Mesenchymal stem cell (in vitro differentiated cells and primary cell): ENCODE results near the gene NOP58. TPM values are rescaled to one million over a fixed set of nuclear protein-coding genes. Genes with fewer than 3 reads are reported as not detected.

Experiments
- DNase-seq: peaks from one replicate; pipeline ENCODE4 v3.0.0-alpha.2; 2013
- H2AFZ ChIP-seq: one replicate; pipeline ENCODE4 v1.6.1; 2013; ENCODE audit warnings: low read depth, mild to moderate bottlenecking, control low read depth, inconsistent platforms, low read length, moderate library complexity
- H2AK5ac ChIP-seq: 2 replicates; pipeline ENCODE4 v1.6.1; 2013; ENCODE audit warnings: low read length, moderate library complexity, mild to moderate bottlenecking, inconsistent platforms; ENCODE audit not compliant: severe bottlenecking
- H2BK120ac ChIP-seq: one replicate; pipeline ENCODE4 v1.6.1; 2013; ENCODE audit warnings: low read depth, mild to moderate bottlenecking, inconsistent platforms, low read length, moderate library complexity
- H2BK12ac ChIP-seq, 2 experiments: one replicate each; pipeline ENCODE4 v1.6.1; 2013; ENCODE audit warnings: inconsistent platforms in 2 of 2, low read length in 2 of 2, mild to moderate bottlenecking in 2 of 2, moderate library complexity in 2 of 2, control low read depth in 1 of 2
- H2BK15ac ChIP-seq: one replicate; pipeline ENCODE4 v1.6.1; 2013; ENCODE audit warnings: mild to moderate bottlenecking, low read depth, inconsistent platforms; ENCODE audit not compliant: poor library complexity, severe bottlenecking
- H2BK5ac ChIP-seq: 2 replicates; pipeline ENCODE4 v1.6.1; 2013; ENCODE audit warnings: low read depth, mild to moderate bottlenecking, low read length, control low read depth, inconsistent platforms; ENCODE audit not compliant: poor library complexity, severe bottlenecking
- H3K14ac ChIP-seq, 2 experiments: one replicate each; pipeline ENCODE4 v1.6.1; 2013; ENCODE audit warnings: inconsistent platforms in 2 of 2, low read length in 2 of 2, control low read depth in 1 of 2, mild to moderate bottlenecking in 1 of 2, moderate library complexity in 1 of 2
- H3K18ac ChIP-seq, 2 experiments: one replicate each; pipeline ENCODE4 v1.6.1; 2013; ENCODE audit warnings: inconsistent platforms in 2 of 2, low read length in 2 of 2, control low read depth in 1 of 2, low read depth in 1 of 2, mild to moderate bottlenecking in 1 of 2
- H3K23ac ChIP-seq, 2 experiments: one replicate each; pipeline ENCODE4 v1.6.1; 2013; ENCODE audit warnings: inconsistent platforms in 2 of 2, low read length in 2 of 2, mild to moderate bottlenecking in 2 of 2, moderate library complexity in 2 of 2, control low read depth in 1 of 2
- H3K27ac ChIP-seq: 2 replicates; pipeline ENCODE4 v1.5.1; 2013; ENCODE audit warnings: mild to moderate bottlenecking, moderate library complexity, low read length, control low read depth, inconsistent platforms; ENCODE audit not compliant: poor library complexity, severe bottlenecking
- H3K27me3 ChIP-seq, 2 experiments: 2 replicates each; pipeline versions ENCODE4 v1.6.1 to v1.7.0; 2013; ENCODE audit warnings: low read length in 2 of 2, mild to moderate bottlenecking in 2 of 2, moderate library complexity in 2 of 2, control low read depth in 1 of 2, inconsistent platforms in 1 of 2; ENCODE audit not compliant: control insufficient read depth in 1 of 2, insufficient read depth in 1 of 2
- H3K36me3 ChIP-seq, 2 experiments: 2 replicates each; pipeline versions ENCODE4 v1.6.1 to v1.7.0; 2013; ENCODE audit warnings: low read length in 2 of 2, control low read depth in 1 of 2, inconsistent platforms in 1 of 2, low read depth in 1 of 2, mild to moderate bottlenecking in 1 of 2; ENCODE audit not compliant: insufficient read depth in 2 of 2, control insufficient read depth in 1 of 2
- H3K4ac ChIP-seq, 2 experiments: one replicate each; pipeline ENCODE4 v1.6.1; 2013; ENCODE audit warnings: inconsistent platforms in 2 of 2, low read length in 2 of 2, mild to moderate bottlenecking in 2 of 2, moderate library complexity in 2 of 2, control low read depth in 1 of 2, low read depth in 1 of 2
- H3K4me1 ChIP-seq: 2 replicates; pipeline ENCODE4 v1.6.1; 2013; ENCODE audit warnings: low read depth, low read length, control low read depth; ENCODE audit not compliant: control insufficient read depth, insufficient read depth
- H3K4me2 ChIP-seq: 2 replicates; pipeline ENCODE4 v1.6.1; 2013; ENCODE audit warnings: low read length, mild to moderate bottlenecking, inconsistent platforms; ENCODE audit not compliant: poor library complexity, severe bottlenecking
- H3K4me3 ChIP-seq, 2 experiments: 2 replicates each; pipeline versions ENCODE4 v1.5.1 to v1.7.0; 2013; ENCODE audit warnings: low read length in 2 of 2, mild to moderate bottlenecking in 2 of 2, control low read depth in 1 of 2, low read depth in 1 of 2; ENCODE audit not compliant: insufficient read depth in 1 of 2
- H3K79me1 ChIP-seq: replicated peaks from 2 replicates; pipeline ENCODE4 v1.6.1; 2013; ENCODE audit warnings: mild to moderate bottlenecking, control low read depth, low read length, inconsistent platforms; ENCODE audit not compliant: poor library complexity, severe bottlenecking
- H3K9ac ChIP-seq: 2 replicates; pipeline ENCODE4 v1.7.0; 2013; ENCODE audit warnings: mild to moderate bottlenecking, low read length, moderate library complexity
- H3K9me3 ChIP-seq: 2 replicates; pipeline ENCODE4 v1.7.0; 2013; ENCODE audit warnings: mild to moderate bottlenecking, low read length; ENCODE audit not compliant: control insufficient read depth
- H4K8ac ChIP-seq: one replicate; pipeline ENCODE4 v1.6.1; 2013; ENCODE audit warnings: inconsistent platforms, mild to moderate bottlenecking, low read length, moderate library complexity
- H4K91ac ChIP-seq: one replicate; pipeline ENCODE4 v1.6.1; 2013; ENCODE audit warnings: mild to moderate bottlenecking, low read length, inconsistent platforms
- WGBS: methylation state at CpG from one replicate; pipeline ENCODE4 v1.1.7; 2013; ENCODE audit warnings: mixed read lengths; 5-methylcytosine and 5-hydroxymethylcytosine counted together
- polyA plus RNA-seq, 2 experiments: library from polyadenylated mRNA; stranded (reverse); fragments of 200-250 nt; gene quantifications; one replicate each; pipeline ENCODE4 v1.2.3, GENCODE V29; 2013

NOP58 gene
- polyA plus RNA-seq (2013, experiment 1 of 2) = 65.5 TPM
- polyA plus RNA-seq (2013, experiment 2 of 2) = 65.4 TPM

- WGBS = under 1% methylated on average over 54 of the region's 54 CpGs
- Histone ChIP-seq H3K18ac (peak within 1 kb of the TSS; percentile 94 to 96), H2BK15ac (peak within 1 kb of the TSS; percentile 75), H3K4me2 (peak within 1 kb of the TSS; percentile 82), H3K27me3 (no peaks in the 10 kb centered on the region), H2BK5ac (no peak within 1 kb of the TSS), H2BK12ac (peak within 1 kb of the TSS in 1 of 2 experiments; percentile 45), H3K4me3 (peak within 1 kb of the TSS; percentile 92 to 100), H3K14ac (peak within 1 kb of the TSS in 1 of 2 experiments; percentile 95), H4K91ac (no peak within 1 kb of the TSS), H2BK120ac (no peak within 1 kb of the TSS), H2AFZ (peak within 1 kb of the TSS; percentile 63), H4K8ac (peak within 1 kb of the TSS; percentile 88), H3K79me1 (peaks cover 4% of the 10 kb centered on the region), H3K4me1 (peaks cover 7% of the 10 kb centered on the region), H3K4ac (peak within 1 kb of the TSS; percentile 29 to 73), H3K23ac (peak within 1 kb of the TSS in 1 of 2 experiments; percentile 14), H3K9ac (peak within 1 kb of the TSS; percentile 98), H3K36me3 (peaks cover 0 to 5% of the 10 kb centered on the region in 2 experiments), H3K27ac (peak within 1 kb of the TSS; percentile 97), H3K9me3 (no peaks in the 10 kb centered on the region), H2AK5ac (no peak within 1 kb of the TSS)
- peak; percentile 98 for DNase-seq
Observed at GRCh38 chr2:202265467-202266277, at the start of gene NOP58. Gene NOP58 (plus strand): TSS chr2:202265763. CDS start chr2:202265942, 179 bp downstream.

- peak; percentile 54 for DNase-seq
- Histone ChIP-seq H2BK120ac (no peak overlapping the region), H2BK15ac (no peak overlapping the region), H3K4me3 (no peak overlapping the region), H3K36me3 (peaks cover 5 to 40% of the 10 kb centered on the region in 2 experiments), H2AK5ac (no peak overlapping the region), H3K9me3 (no peaks in the 10 kb centered on the region), H3K14ac (no peak overlapping the region), H4K91ac (no peak overlapping the region), H2BK12ac (no peak overlapping the region), H3K4me1 (peaks cover 2% of the 10 kb centered on the region), H3K4ac (no peak overlapping the region), H4K8ac (no peak overlapping the region), H3K4me2 (peak overlapping the region; percentile 45), H3K9ac (peak overlapping the region; percentile 7), H3K27ac (peak overlapping the region; percentile 2), H3K23ac (no peak overlapping the region), H3K18ac (no peak overlapping the region), H2BK5ac (no peak overlapping the region), H2AFZ (no peak overlapping the region), H3K79me1 (peaks cover 7% of the 10 kb centered on the region), H3K27me3 (no peaks in the 10 kb centered on the region)
- 6% methylated on average over 1 of the region's 1 CpG for WGBS
Observed at GRCh38 chr2:202221873-202222272, 43.7 kb upstream of the NOP58 start.

GRCh38 chr2:202237787-202238233, 27.8 kb upstream of the NOP58 start:
- peak; percentile 83 for DNase-seq
- Histone ChIP-seq H2AK5ac (no peak overlapping the region), H3K9me3 (no peaks in the 10 kb centered on the region), H3K4me2 (peak overlapping the region; percentile 84), H3K36me3 (no peaks in the 10 kb centered on the region), H3K9ac (peak overlapping the region; percentile 94), H3K79me1 (peaks cover 2% of the 10 kb centered on the region), H3K14ac (peak overlapping the region in 1 of 2 experiments; percentile 86), H3K27me3 (no peaks in the 10 kb centered on the region), H2BK120ac (peak overlapping the region; percentile 76), H3K4me3 (peak overlapping the region; percentile 90 to 94), H3K4ac (peak overlapping the region in 1 of 2 experiments; percentile 65), H2AFZ (peak overlapping the region; percentile 57), H3K18ac (peak overlapping the region; percentile 23 to 56), H2BK15ac (no peak overlapping the region), H2BK12ac (no peak overlapping the region), H3K27ac (peak overlapping the region; percentile 67), H4K8ac (no peak overlapping the region), H3K23ac (no peak overlapping the region), H2BK5ac (peak overlapping the region; percentile 24), H3K4me1 (peaks cover 8% of the 10 kb centered on the region), H4K91ac (no peak overlapping the region)
- 0% methylated on average over 19 of the region's 30 CpGs for WGBS
